SK-N-SH (cell line): ENCODE data around the gene MTMR8. TPM values are rescaled to one million over a fixed set of nuclear protein-coding genes. Genes with fewer than 3 reads are reported as not detected.

Experiments
- CTCF ChIA-PET: fragments of 300-600, 350-600 bp; formaldehyde crosslinking; extraction: SDS; loops from one replicate; lab custom pipeline; 2021; lab: Yijun Ruan, JAX
- POLR2A ChIA-PET: fragments of 350-600 bp; sonication (Branson Sonifier 250); formaldehyde crosslinking; extraction: SDS; loops from one replicate; lab custom pipeline; 2020; ENCODE audit warnings: antibody characterized with exemption, inconsistent platforms; lab: Yijun Ruan, JAX
- DNase-seq: peaks from one replicate; pipeline ENCODE4 v3.0.0; 2012
- H2AFZ ChIP-seq: fragments of 200-600 bp; sonication (generic); 2 replicates; pipeline ENCODE4 v1.8.1; 2016; ENCODE audit warnings: antibody characterized with exemption, mild to moderate bottlenecking, low read depth
- H3F3A ChIP-seq: fragments of 200-600 bp; sonication (generic); replicated peaks from 2 replicates; pipeline ENCODE3; 2016; ENCODE audit warnings: antibody characterized with exemption, mild to moderate bottlenecking; ENCODE audit not compliant: insufficient read depth
- H3K27ac ChIP-seq, 2 experiments: fragments of 200-500 bp in 1 of 2; fragments of 200-600 bp in 1 of 2; sonication (Bioruptor generic) in 1 of 2; sonication (generic), shearing (Covaris generic) in 1 of 2; 2 replicates each; pipeline versions ENCODE4 v1.5.1 to v1.6.1; 2014 to 2016; ENCODE audit warnings: low read depth in 2 of 2, inconsistent platforms in 1 of 2, low read length in 1 of 2, mild to moderate bottlenecking in 1 of 2, mixed read lengths in 1 of 2
- H3K27me3 ChIP-seq: fragments of 200-600 bp; sonication (generic), shearing (Covaris generic); 2 replicates; pipeline ENCODE4 v1.6.1; 2016; ENCODE audit warnings: mixed run types; ENCODE audit not compliant: insufficient read depth
- H3K36me3 ChIP-seq, 2 experiments: fragments of 200-500 bp in 1 of 2; fragments of 200-600 bp in 1 of 2; sonication (Bioruptor generic) in 1 of 2; sonication (generic) in 1 of 2; replicated peaks in 1 of 2; 2 replicates each; pipeline versions ENCODE3 to v1.5.1; 2014 to 2016; ENCODE audit warnings: low read length in 1 of 2, mild to moderate bottlenecking in 1 of 2; ENCODE audit not compliant: insufficient read depth in 2 of 2, control insufficient read depth in 1 of 2
- H3K4me1 ChIP-seq, 2 experiments: fragments of 200-500 bp in 1 of 2; fragments of 200-600 bp in 1 of 2; sonication (Bioruptor generic) in 1 of 2; sonication (generic), shearing (Covaris generic) in 1 of 2; 2 replicates each; pipeline versions ENCODE4 v1.5.1 to v1.6.1; 2014 to 2016; ENCODE audit warnings: low read depth in 1 of 2, low read length in 1 of 2, mixed run types in 1 of 2; ENCODE audit not compliant: insufficient read depth in 2 of 2, control insufficient read depth in 1 of 2
- H3K4me2 ChIP-seq: fragments of 200-600 bp; sonication (generic), shearing (Covaris generic); 2 replicates; pipeline ENCODE4 v1.6.1; 2017; ENCODE audit warnings: mixed run types
- H3K4me3 ChIP-seq, 2 experiments: fragments of 200-500 bp in 1 of 2; fragments of 200-600 bp in 1 of 2; sonication (Bioruptor generic) in 1 of 2; sonication (generic), shearing (Covaris generic) in 1 of 2; 2 replicates each; pipeline versions ENCODE4 v1.5.1 to v1.8.1; 2014 to 2016; ENCODE audit warnings: low read depth in 2 of 2, inconsistent platforms in 1 of 2, low read length in 1 of 2, mild to moderate bottlenecking in 1 of 2, mixed read lengths in 1 of 2, moderate library complexity in 1 of 2
- H3K79me2 ChIP-seq: fragments of 200-600 bp; sonication (generic); 2 replicates; pipeline ENCODE4 v1.8.1; 2017; ENCODE audit warnings: mild to moderate bottlenecking; ENCODE audit not compliant: insufficient read depth
- H3K9ac ChIP-seq: fragments of 200-600 bp; sonication (generic); 2 replicates; pipeline ENCODE4 v1.6.1; 2017; ENCODE audit warnings: mixed run types
- H3K9me2 ChIP-seq: fragments of 200-600 bp; sonication (generic); 2 replicates; pipeline ENCODE4 v1.6.1; 2017; ENCODE audit warnings: mixed run types
- H3K9me3 ChIP-seq: fragments of 200-600 bp; sonication (generic); 2 replicates; pipeline ENCODE4 v1.6.1; 2017; ENCODE audit warnings: mixed run types, mild to moderate bottlenecking, moderate library complexity
- H4K20me1 ChIP-seq: fragments of 200-600 bp; sonication (generic); 2 replicates; pipeline ENCODE4 v1.6.1; 2017; ENCODE audit warnings: mild to moderate bottlenecking, mixed run types; ENCODE audit not compliant: insufficient read depth
- EZH2phosphoT487 ChIP-seq: fragments of 200-600 bp; sonication (generic); IDR thresholded peaks from 2 replicates; pipeline ENCODE4 v1.6.1; 2017; ENCODE audit warnings: low read depth, mixed run types, mild to moderate bottlenecking, antibody characterized with exemption, moderate library complexity, borderline replicate concordance
- FOXJ3 ChIP-seq: sonication (generic); formaldehyde crosslinking; IDR thresholded peaks from 2 replicates; pipeline ENCODE4 v1.5.1; 2020; ENCODE audit warnings: mild to moderate bottlenecking, missing genetic modification reagents
- GATA2 ChIP-seq: sonication (generic); formaldehyde crosslinking; IDR thresholded peaks from 2 replicates; pipeline ENCODE4 v1.5.0; 2020; ENCODE audit warnings: mild to moderate bottlenecking, missing genetic modification reagents
- MAX ChIP-seq: IDR thresholded peaks from 2 replicates; pipeline ENCODE4 v1.4.0; 2012; ENCODE audit warnings: low read depth
- MEF2A ChIP-seq: IDR thresholded peaks from 2 replicates; pipeline ENCODE4 v1.4.0; 2012; ENCODE audit warnings: low read depth, borderline replicate concordance
- NFIC ChIP-seq: IDR thresholded peaks from 2 replicates; pipeline ENCODE4 v1.4.0; 2012; ENCODE audit warnings: borderline replicate concordance
- PBX3 ChIP-seq: IDR thresholded peaks from 2 replicates; pipeline ENCODE4; 2012
- YY1 ChIP-seq: IDR thresholded peaks from 2 replicates; pipeline ENCODE4 v1.4.0; 2012; ENCODE audit warnings: low read depth, mild to moderate bottlenecking
- WGBS: methylation state at CpG from one replicate; pipeline ENCODE4 v1.1.6; 2017; ENCODE audit warnings: low lambda C conversion rate; 5-methylcytosine and 5-hydroxymethylcytosine counted together
- polyA plus RNA-seq, 3 experiments: library from polyadenylated mRNA; depleted of rRNA; stranded (reverse); fragments of >200 nt; gene quantifications; 2 replicates each; pipeline ENCODE4 v1.2.3, GENCODE V29; 2012

The MTMR8 gene
- polyA plus RNA-seq, 1 of the 3 experiments (the other 2 are of a cell fraction) = 0.35 TPM

GRCh38 chrX:64313624-64314023 lies 81.6 kb downstream of the MTMR8 start:
- TF ChIP-seq MEF2A (no peak), NFIC (no peak), FOXJ3 (CRISPR knock-in tag) (no peak), GATA2 (no peak), MAX (no peak), EZH2phosphoT487 (no peak)
- Histone ChIP-seq H3K4me3 (no peak overlapping the region), H3K79me2 (no peaks in the 10 kb centered on the region), H3K4me2 (no peak overlapping the region), H3F3A (no peaks in the 10 kb centered on the region), H3K4me1 (no peaks in the 10 kb centered on the region), H3K9ac (no peak overlapping the region), H3K27ac (no peak overlapping the region), H3K27me3 (no peaks in the 10 kb centered on the region), H2AFZ (no peak overlapping the region), H4K20me1 (no peaks in the 10 kb centered on the region), H3K9me3 (no peaks in the 10 kb centered on the region), H3K9me2 (no peaks in the 10 kb centered on the region), H3K36me3 (no peaks in the 10 kb centered on the region)
- WGBS = 4% methylated on average over 1 of the region's 1 CpG
- DNase-seq = no peak
- ChIA-PET POLR2A (no interaction called here), CTCF (no interaction called here)

- no peak for DNase-seq
- no peaks in the 10 kb centered on the region for H3K9me2 ChIP-seq
- CTCF ChIA-PET = interaction anchor here (0.6 kb wide), 1 partner anchor 28 kb away, joined by 3 read pairs; no protein-coding TSS in a partner anchor
- no peaks in the 10 kb centered on the region for H3K9me3 ChIP-seq
- no peaks in the 10 kb centered on the region for H4K20me1 ChIP-seq
- H3K4me3 ChIP-seq = no peak overlapping the region
- no peak overlapping the region for H2AFZ ChIP-seq
- H3K9ac ChIP-seq = no peak overlapping the region
- no peaks in the 10 kb centered on the region for H3F3A ChIP-seq
- H3K4me2 ChIP-seq = no peak overlapping the region
- POLR2A ChIA-PET = no interaction called here
- H3K4me1 ChIP-seq = no peaks in the 10 kb centered on the region
- no peaks in the 10 kb centered on the region for H3K36me3 ChIP-seq
- no peaks in the 10 kb centered on the region for H3K79me2 ChIP-seq
- no peaks in the 10 kb centered on the region for H3K27me3 ChIP-seq
- 22% methylated on average over 7 of the region's 7 CpGs for WGBS
- no peak overlapping the region for H3K27ac ChIP-seq
- no peak for TF ChIP-seq YY1
Measured at GRCh38 chrX:64306712-64307111, 88.5 kb downstream of the MTMR8 start.

GRCh38 chrX:64291123-64291522 lies 104.1 kb downstream of the MTMR8 start:
- POLR2A ChIA-PET = no interaction called here
- Histone ChIP-seq H3K4me2 (no peak overlapping the region), H3K4me1 (no peaks in the 10 kb centered on the region), H3K27me3 (no peaks in the 10 kb centered on the region), H4K20me1 (no peaks in the 10 kb centered on the region), H3K9me2 (no peaks in the 10 kb centered on the region), H3K4me3 (no peak overlapping the region), H3F3A (no peaks in the 10 kb centered on the region), H3K36me3 (no peaks in the 10 kb centered on the region), H2AFZ (no peak overlapping the region), H3K9ac (no peak overlapping the region), H3K9me3 (no peaks in the 10 kb centered on the region), H3K27ac (no peak overlapping the region), H3K79me2 (no peaks in the 10 kb centered on the region)
- 12% methylated on average over 2 of the region's 2 CpGs for WGBS
- DNase-seq = no peak
- no peak for TF ChIP-seq PBX3
- CTCF ChIA-PET = no interaction called here
